HG02642 (cell line): ENCODE results near the gene KIF7.
A peak's percentile ranks its signal among the peaks of the same experiment; 100 is the strongest.
"Not testable (repeated sequence)": the region's sequence is repeated elsewhere in the genome, so short reads cannot be mapped to it uniquely, and the experiment has no call there.

Experiments
- ATAC-seq: cut with Tn5 transposase; IDR thresholded peaks from one replicate; pipeline ENCODE4 v1.9.1; 2021; ENCODE audit warnings: mild to moderate bottlenecking; ENCODE audit not compliant: unreplicated experiment, poor library complexity

Gene KIF7

DNA sequence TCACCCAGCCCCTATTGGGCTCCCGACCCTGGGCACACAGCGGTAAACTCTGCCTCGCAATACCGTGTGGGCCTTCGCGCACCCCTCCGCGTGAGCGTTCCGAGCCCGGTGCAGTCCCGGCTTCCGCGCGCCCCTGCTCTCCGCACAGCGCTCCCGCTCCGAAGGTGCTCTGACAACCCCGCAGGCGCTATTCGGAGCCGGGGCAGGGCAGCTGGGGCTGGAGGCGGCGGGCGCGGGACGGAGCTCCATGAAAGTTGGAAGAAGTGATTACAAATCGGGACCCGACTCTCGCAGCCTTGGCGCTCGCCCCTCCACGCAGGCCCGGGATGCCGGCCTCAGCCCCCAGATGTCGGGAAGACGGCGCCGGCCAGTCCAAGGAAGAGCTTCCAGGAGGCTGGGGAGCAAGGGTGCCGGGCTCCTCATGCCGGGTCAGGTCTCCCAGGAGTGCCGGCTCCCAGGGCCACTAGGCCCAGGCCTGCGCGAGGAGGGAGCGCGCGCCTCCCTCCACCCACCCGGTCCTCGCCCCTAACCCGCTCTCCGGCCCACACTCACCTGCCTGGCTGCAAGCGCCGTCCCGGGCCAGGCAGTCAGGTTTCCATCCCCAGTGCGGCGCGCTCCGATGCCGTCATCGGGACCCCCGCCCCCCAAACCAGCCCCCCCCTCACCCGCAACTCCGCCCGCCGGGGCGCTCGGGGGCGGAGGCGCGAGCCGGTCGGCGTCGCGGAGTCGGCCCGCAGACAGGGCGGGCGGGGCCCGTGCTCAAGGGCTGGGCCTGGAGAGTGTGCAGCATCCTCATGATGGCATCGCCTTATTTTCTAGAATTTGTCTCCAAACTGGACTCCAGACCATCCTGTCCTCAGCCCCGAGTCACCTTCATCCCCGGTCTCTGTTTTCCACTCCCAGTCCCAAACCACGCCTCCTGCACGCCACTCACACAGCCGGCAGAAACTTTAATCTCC lies at the start of gene KIF7:
Gene KIF7 (minus strand): TSS at position 621 of the 959 bp plus-strand sequence. CDS start 2,537 bp downstream, outside the sequence.
- no peak for ATAC-seq

- ATAC-seq, result no peak
Observed at GRCh38 chr15:89704411-89704810, 49.1 kb upstream of the KIF7 start.

DNA sequence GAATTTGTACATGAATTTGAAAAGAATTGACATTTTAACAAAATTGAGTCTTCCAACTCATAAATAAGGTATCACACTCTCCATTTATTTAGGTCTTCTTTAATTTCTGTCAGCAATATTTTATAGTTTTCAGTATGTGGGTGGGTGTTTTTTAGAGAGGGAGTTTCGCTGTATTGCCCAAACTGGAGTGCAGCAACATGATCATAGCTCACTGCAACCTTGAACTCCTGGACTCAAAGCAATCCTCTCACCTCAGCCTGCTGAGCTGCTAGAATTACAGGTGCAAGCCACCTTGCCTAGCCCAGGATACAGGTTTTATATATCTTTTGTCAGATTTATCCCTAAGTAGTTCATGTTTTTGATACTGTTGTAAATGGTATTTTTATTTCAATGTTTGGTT lies 39.9 kb upstream of the KIF7 start:
- ATAC-seq, result no peak

- no peak for ATAC-seq
Observed at GRCh38 chr15:89693696-89694095, 38.4 kb upstream of the KIF7 start.

DNA sequence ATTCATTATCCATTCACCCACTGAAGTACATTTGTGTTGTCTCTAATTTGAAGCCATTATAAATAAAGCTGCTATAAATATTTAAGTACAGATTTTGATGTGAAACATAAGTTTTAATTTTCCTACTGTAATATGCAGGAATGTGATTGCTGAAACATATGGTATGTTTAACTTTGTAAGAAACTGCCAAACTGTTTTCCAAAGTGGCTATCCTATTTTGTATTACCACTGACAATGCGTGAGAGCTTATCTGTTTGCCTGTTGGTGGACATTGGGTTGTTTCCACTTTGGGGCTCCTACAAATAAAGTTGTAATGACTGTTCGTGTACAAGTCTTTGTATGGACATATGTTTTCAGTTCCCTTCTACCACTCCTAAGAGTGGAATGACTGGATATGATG lies 37.8 kb upstream of the KIF7 start:
- ATAC-seq, result no peak

DNA sequence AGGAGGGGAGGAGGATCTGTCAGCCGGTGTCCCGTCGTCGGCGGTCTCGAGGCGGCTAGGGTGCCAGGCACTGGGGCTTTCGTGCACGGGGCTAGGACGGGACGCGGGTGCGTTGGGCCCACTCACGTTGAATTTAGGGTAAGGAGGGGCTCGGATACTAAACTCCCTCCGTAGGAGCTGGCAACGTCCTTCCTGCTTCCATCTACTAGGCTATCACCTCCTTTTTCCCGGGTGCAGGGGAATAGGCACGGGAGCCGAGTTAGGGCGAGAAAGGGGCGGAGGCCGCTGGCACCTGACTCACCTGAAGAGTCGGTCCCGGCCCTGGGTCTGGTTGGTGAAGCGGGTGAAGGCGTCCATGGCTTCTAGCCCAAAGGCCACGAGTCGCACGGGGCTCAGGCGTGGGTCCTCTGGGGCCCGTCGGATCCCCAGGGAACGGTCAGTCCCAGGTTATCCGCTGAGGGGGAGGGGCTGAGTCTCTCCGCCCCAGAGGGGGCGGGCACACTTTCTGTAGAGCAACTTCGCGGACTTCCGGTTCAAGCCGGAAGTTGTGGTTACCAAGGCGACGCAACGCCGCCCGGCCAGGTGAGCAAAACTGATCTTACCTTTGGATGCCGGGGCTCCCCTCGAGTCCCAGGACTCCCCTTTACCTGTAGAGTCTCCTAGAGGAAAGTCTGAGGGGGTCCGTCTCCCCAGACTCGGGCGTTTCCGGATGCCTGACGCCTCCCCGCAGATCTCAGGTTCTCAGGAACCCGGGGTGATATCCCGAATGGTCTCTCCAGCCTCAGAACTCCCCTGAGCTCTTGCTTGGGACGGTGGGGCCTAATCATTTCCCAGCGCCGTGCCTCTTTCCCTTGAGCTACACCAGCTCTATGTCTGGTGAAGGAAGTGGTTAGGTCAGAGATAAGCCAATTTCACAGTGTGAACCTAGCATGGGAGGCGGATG lies 35.3 kb upstream of the KIF7 start, which contains the start of the genes PEX11A and WDR93:
Gene PEX11A (minus strand): TSS at position 479 of the 943 bp plus-strand sequence. CDS start 122 bp downstream, at position 357.
Gene WDR93 (plus strand): TSS at position 536 of the 943 bp plus-strand sequence. CDS start 10,936 bp downstream, outside the sequence.
- peak; percentile 95 for ATAC-seq

DNA sequence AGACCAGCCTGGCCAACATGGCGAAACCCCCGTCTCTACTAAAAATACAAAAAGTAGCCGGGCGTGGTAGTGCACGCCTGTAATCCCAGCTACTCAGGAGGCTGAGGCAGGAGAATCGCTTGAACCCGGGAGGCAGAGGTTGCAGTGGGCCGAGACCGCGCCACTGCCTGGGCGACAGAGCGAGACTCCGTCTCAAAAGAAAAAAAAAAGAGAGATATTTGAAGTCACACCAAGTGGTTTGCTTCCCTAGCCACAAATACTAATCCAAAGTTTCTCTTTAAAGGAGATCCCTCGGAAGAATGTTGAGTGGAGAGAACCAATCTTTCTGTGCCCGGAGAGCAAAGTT lies 34.6 kb upstream of the KIF7 start:
- not testable (repeated sequence) for ATAC-seq

DNA sequence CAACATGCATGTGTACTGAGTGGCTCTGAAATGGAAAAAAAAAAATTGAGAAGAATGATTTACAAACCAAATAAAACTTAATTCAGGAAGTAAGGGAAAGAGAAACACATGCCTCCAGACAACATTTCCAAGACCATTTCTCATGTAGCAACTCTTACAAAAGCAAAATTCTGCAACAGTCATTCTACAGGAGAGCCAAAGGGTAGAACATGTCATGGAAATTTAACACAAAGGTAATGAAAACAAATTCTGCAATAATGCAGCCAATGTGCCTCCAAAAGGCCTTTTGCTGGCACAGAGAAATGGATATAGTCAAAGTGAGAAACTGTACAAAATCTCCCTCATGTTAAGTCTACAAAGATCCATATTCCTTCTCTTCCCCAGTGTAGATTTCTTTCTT lies 31.3 kb upstream of the KIF7 start:
- ATAC-seq, result no peak

GRCh38 chr15:89685995-89686394 lies 30.7 kb upstream of the KIF7 start:
- ATAC-seq, result no peak

GRCh38 chr15:89681146-89681545 lies 25.9 kb upstream of the KIF7 start:
- no peak for ATAC-seq

DNA sequence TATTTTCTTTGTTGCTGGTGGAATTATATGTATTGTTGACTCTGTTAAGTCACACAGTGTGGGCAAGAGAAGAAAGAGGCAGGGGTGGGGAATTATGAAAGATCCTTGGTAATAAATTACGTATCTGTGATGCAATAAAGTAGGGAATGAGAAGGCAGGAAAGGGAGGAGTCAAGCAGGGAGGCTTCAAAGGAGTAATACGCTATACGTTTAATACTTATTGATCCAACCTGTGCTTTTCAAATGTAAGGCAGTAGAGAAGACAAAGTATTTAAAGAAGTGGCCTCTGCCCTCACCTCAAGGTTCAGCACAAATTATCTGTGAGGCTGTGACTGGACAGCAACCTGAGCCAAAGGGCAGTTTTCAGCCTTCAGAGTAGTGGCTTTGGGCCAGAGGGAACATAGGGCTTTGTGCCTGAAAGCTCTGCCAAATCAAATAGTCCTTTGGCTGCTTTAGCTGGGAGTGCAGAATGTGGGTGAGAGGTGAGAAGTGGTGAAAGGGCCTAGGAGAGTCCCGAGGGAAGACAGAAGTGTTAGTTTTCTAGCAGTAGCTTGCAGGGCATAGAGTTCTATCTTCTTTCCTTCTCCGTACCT lies 25.1 kb upstream of the KIF7 start:
- no peak for ATAC-seq

- ATAC-seq, result no peak
Observed at GRCh38 chr15:89679212-89679611, 23.9 kb upstream of the KIF7 start, which contains the start of gene PLIN1. PLIN1 (minus strand) TSS chr15:89679367; CDS start chr15:89677489, 1,878 bp downstream.

DNA sequence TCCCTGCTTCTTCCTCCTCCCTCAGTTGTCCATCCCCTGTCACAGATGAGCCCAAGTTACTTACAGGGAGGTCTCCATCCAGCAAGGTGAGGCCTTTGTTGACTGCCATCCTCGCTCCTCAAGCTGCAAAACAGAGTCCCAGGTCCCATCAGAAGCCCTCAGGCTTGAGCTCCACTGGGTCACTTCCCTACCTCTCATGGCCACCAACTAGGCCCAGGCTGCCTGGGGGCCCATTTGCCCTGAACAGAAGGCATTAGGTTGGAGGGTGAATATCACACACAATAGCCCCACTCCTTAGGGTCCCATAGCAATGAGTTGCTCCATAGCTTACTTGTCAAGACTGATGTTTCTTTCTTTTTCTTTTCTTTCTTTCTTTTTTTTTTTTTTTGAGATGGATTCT lies 22.1 kb upstream of the KIF7 start:
- no peak for ATAC-seq

DNA sequence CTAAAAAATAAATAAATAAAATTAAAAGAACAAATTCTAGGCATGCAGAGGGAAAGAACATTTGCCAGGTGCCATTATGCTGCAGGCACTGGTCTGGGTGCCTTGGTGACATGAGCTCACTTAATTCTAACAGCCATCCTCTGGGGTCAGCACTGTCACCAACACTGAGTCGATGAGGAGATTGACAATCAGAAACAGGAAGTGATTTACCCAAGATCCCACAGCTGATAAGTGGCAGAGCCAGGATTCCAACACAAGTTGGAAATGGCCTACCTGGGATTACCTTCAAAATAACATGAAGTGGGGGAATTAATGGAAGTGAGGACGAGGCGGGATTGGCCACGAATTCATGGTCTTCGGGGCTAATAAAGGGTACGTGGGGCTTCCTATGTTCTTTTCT lies 20.3 kb upstream of the KIF7 start:
- no peak for ATAC-seq

- no peak for ATAC-seq
Observed at GRCh38 chr15:89674526-89674925, 19.3 kb upstream of the KIF7 start.

DNA sequence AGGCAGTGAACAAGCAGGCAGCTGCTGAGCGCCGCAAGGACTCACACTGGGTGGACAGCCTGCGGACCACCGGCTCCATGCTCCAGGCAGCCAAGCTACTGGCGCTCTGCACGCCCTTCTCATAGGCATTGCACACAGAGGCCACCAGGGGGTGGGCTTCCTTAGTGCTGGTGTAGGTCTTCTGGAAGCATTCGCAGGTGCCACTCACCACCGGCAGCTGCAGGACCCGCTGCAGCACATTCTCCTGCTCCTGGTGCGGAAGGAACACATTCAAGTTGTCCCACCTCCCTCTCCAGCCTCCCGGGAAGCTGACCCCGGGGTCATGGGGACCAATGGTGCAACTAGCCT lies 17.9 kb upstream of the KIF7 start:
- no peak for ATAC-seq

DNA sequence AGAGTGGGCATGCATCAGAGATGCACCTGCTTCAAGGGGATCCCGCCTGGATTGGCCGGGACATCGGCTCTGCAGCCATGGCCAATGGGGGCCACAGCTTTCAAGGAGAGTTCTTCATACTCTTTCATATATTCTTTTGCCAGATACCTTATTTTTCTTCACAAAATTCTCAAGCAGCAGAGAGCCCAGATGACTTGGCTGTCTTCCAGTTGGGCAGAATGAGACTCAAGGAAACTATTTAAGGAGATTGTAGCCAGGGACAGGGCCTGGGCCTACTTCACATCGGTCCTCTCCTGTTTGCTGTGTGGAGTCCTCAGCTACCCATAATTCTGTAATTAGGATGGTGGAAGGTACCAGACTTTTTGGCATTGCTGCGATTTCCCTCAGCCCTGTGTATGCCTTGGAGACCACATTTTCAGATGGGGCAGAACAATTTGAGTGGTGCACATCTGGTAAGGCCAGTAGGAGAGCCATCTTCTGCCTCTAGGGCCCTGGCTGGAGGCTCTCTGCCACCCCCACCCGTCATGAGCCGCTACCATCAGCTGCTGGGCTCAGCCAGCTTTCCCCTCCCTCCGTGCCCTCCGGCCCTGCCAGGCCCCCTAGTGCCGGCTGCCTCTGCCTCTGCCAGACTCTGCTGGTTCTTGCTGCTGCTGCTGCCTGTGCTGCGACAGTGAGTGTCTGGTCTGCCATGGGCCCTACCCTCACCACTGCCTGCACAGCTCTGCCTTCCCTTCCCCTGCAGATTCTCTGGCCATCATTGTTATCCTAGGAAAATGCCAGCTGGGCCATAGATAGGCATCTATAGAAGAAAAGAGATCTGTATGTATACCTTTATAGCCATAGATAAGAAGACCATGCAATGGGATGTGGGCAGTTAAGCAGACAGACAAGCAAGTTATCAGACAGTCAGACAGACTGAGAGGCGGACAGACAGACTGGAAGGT lies 17.2 kb upstream of the KIF7 start:
- ATAC-seq, result no peak

- no peak for ATAC-seq
Observed at GRCh38 chr15:89671687-89672086, 16.4 kb upstream of the KIF7 start.

DNA sequence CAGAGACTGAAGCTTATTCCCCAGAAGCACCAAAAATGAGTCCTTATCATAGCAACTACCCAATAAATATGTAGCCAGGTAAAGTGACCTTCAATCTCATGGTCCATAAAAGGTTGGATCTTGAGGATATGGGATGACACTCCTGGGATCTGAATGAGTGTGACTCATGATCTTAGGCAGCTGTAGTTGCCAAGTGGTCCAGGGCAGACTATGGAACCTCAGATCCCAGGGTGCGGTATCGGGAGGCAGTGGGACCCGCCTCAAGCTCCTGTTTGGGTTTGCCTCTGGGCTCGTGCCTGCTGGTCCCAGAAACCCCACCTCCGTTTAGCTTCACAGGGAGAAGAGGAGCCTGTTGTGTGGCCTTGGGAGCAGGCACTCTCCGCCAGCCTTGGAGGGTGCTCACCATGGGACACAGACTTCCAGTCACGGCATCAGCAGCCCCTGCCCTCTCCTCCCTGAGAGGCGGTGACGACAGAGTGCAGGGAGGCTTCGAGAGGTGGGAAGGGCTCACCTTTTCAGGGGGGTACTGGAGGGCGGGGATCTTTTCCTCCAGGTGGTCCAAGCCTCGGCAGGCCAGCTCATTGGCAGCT lies 15.8 kb upstream of the KIF7 start:
- ATAC-seq, result no peak
